Panc1 (cell line): ENCODE data around the gene MDH1. TPM values are rescaled to one million over a fixed set of nuclear protein-coding genes. Genes with fewer than 3 reads are reported as not detected.

Experiments used
- ATAC-seq: fragments of 200-7000 bp; cut with Tn5 transposase; 2 replicates; pipeline ENCODE4 v1.9.1; 2020; ENCODE audit warnings: mild to moderate bottlenecking, moderate library complexity
- BruUV-seq: library from RNA; stranded (reverse); fragments of 400-500 nt; replicated peaks from 2 replicates; lab custom pipeline; 2021; lab: Mats Ljungman, UMichigan
- CTCF ChIA-PET: fragments of 300-600 bp; sonication (Branson Sonifier 250); formaldehyde crosslinking; loops from one replicate; lab custom pipeline; 2022; ENCODE audit warnings: antibody characterized with exemption; lab: Charles Lee
- POLR2A ChIA-PET: fragments of 300-600 bp; sonication (Branson Sonifier 250); formaldehyde crosslinking; loops from one replicate; lab custom pipeline; 2022; ENCODE audit warnings: antibody characterized with exemption; lab: Charles Lee
- DNase-seq: peaks from one replicate; pipeline ENCODE4 v3.0.0-alpha.2; 2010; ENCODE audit warnings: low read depth, low spot score
- H3K27ac ChIP-seq: 2 replicates; pipeline ENCODE4 v1.5.1; 2011; ENCODE audit warnings: mild to moderate bottlenecking, low read length, inconsistent platforms
- H3K27me3 ChIP-seq: fragments of 200-500 bp; sonication (Bioruptor generic); 2 replicates; pipeline ENCODE4 v1.6.0; 2014; ENCODE audit warnings: low read length, inconsistent platforms; ENCODE audit not compliant: control insufficient read depth, insufficient read depth
- H3K36me3 ChIP-seq: fragments of 200-500 bp; sonication (Bioruptor generic); 2 replicates; pipeline ENCODE4 v1.5.1; 2014; ENCODE audit warnings: inconsistent platforms, mild to moderate bottlenecking, low read length, moderate library complexity; ENCODE audit not compliant: control insufficient read depth, insufficient read depth
- H3K4me1 ChIP-seq: 2 replicates; pipeline ENCODE4 v1.5.1; 2011; ENCODE audit warnings: inconsistent platforms, mild to moderate bottlenecking, low read length, moderate library complexity; ENCODE audit not compliant: control insufficient read depth, insufficient read depth
- H3K4me3 ChIP-seq, 2 experiments: 2 replicates each; pipeline ENCODE4 v1.5.1; 2011 to 2012; ENCODE audit warnings: low read depth in 2 of 2, low read length in 2 of 2, mild to moderate bottlenecking in 2 of 2, inconsistent platforms in 1 of 2, moderate library complexity in 1 of 2
- H3K9me3 ChIP-seq: fragments of 200-500 bp; sonication (Bioruptor generic); 2 replicates; pipeline ENCODE4 v1.5.1; 2014; ENCODE audit warnings: low read depth, mild to moderate bottlenecking, inconsistent platforms, low read length, moderate library complexity; ENCODE audit not compliant: control insufficient read depth, insufficient read depth
- POLR2AphosphoS5 ChIP-seq: IDR thresholded peaks from 2 replicates; pipeline ENCODE4 v1.6.1; 2012; ENCODE audit warnings: mild to moderate bottlenecking, low read depth, low read length, moderate library complexity
- SIN3A ChIP-seq: IDR thresholded peaks from 2 replicates; pipeline ENCODE4 v1.6.1; 2012; ENCODE audit warnings: low read depth, mild to moderate bottlenecking, low read length, moderate library complexity, borderline replicate concordance; ENCODE audit not compliant: insufficient read depth
- TCF7L2 ChIP-seq: IDR thresholded peaks from 2 replicates; pipeline ENCODE4 v1.6.1; 2011; ENCODE audit warnings: mild to moderate bottlenecking, low read depth, low read length, inconsistent platforms
- in situ Hi-C: cut with HindIII; loops from 2 replicates; pipeline ENCODE4 v1.10.0; 2016; ENCODE audit warnings: low sequenced_read_pairs, low pct_unique_long_range_greater_than_20kb
- intact Hi-C: fragments of 100-400 bp; cut with micrococcal nuclease; formaldehyde crosslinking; loops from one replicate; pipeline ENCODE4 v1.10.0; 2022; ENCODE audit not compliant: unreplicated experiment
- total RNA-seq: library from RNA; stranded (reverse); gene quantifications from one replicate; pipeline ENCODE4 v1.2.1, GENCODE V29; 2021; ENCODE audit not compliant: unreplicated experiment
- TF ChIP-seq, protein P1 (sequence below), 2 experiments: IDR thresholded peaks; 2 replicates each; pipeline ENCODE4 v1.6.1; 2011 to 2012; ENCODE audit warnings: low read depth in 2 of 2, control low read depth in 1 of 2, low read length in 1 of 2, mild to moderate bottlenecking in 1 of 2, moderate library complexity in 1 of 2; ENCODE audit not compliant: insufficient read depth in 1 of 2
- TF ChIP-seq, protein P2 (sequence below): fragments of 450-650 bp; IDR thresholded peaks from 2 replicates; pipeline ENCODE4 v1.5.1; 2017; ENCODE audit warnings: mild to moderate bottlenecking

The MDH1 gene
- total RNA-seq, 1 experiment from 2014 or later, result 200 TPM

DNA sequence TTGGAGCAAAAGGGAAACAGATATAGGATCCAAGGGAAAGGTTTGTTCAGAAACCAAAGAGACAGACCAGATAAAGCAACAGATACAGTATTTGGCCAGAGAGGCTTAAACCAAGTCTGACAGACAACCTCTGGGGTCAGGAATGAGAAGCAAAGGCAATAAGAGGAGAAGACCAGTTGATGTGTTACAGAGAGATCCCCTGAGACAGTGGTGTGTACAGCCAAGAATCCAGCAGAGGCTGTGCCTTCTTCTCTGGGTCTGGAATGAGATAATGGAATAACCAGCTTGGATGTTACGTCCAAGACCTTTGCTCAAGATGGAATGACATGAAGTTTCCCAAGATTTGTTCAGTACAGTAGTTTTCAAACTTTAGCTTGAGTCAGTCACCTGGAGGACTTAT is 61.1 kb downstream of the MDH1 start:
- ChIA-PET POLR2A (no interaction called here), CTCF (no interaction called here)
- in situ Hi-C loops, result no loop called here
- no TSS peak for BruUV-seq
- TF ChIP-seq, protein P1, sequence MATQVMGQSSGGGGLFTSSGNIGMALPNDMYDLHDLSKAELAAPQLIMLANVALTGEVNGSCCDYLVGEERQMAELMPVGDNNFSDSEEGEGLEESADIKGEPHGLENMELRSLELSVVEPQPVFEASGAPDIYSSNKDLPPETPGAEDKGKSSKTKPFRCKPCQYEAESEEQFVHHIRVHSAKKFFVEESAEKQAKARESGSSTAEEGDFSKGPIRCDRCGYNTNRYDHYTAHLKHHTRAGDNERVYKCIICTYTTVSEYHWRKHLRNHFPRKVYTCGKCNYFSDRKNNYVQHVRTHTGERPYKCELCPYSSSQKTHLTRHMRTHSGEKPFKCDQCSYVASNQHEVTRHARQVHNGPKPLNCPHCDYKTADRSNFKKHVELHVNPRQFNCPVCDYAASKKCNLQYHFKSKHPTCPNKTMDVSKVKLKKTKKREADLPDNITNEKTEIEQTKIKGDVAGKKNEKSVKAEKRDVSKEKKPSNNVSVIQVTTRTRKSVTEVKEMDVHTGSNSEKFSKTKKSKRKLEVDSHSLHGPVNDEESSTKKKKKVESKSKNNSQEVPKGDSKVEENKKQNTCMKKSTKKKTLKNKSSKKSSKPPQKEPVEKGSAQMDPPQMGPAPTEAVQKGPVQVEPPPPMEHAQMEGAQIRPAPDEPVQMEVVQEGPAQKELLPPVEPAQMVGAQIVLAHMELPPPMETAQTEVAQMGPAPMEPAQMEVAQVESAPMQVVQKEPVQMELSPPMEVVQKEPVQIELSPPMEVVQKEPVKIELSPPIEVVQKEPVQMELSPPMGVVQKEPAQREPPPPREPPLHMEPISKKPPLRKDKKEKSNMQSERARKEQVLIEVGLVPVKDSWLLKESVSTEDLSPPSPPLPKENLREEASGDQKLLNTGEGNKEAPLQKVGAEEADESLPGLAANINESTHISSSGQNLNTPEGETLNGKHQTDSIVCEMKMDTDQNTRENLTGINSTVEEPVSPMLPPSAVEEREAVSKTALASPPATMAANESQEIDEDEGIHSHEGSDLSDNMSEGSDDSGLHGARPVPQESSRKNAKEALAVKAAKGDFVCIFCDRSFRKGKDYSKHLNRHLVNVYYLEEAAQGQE (IDR thresholded peaks at IDR 0.05; ENCODE audit: insufficient read depth in 1 of 2, low read depth in 2 of 2, low read length in 1 of 2), result no peak
- no peak for TF ChIP-seq POLR2AphosphoS5
- TF ChIP-seq, protein P2, sequence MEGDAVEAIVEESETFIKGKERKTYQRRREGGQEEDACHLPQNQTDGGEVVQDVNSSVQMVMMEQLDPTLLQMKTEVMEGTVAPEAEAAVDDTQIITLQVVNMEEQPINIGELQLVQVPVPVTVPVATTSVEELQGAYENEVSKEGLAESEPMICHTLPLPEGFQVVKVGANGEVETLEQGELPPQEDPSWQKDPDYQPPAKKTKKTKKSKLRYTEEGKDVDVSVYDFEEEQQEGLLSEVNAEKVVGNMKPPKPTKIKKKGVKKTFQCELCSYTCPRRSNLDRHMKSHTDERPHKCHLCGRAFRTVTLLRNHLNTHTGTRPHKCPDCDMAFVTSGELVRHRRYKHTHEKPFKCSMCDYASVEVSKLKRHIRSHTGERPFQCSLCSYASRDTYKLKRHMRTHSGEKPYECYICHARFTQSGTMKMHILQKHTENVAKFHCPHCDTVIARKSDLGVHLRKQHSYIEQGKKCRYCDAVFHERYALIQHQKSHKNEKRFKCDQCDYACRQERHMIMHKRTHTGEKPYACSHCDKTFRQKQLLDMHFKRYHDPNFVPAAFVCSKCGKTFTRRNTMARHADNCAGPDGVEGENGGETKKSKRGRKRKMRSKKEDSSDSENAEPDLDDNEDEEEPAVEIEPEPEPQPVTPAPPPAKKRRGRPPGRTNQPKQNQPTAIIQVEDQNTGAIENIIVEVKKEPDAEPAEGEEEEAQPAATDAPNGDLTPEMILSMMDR, result no peak
- TF ChIP-seq TCF7L2, result no peak
- TF ChIP-seq SIN3A, result no peak
- DNase-seq (no peak), ATAC-seq (no peak)
- no peaks in the 10 kb centered on the region for H3K4me1 ChIP-seq
- H3K4me3 ChIP-seq, result no peak overlapping the region
- no peaks in the 10 kb centered on the region for H3K36me3 ChIP-seq
- H3K27me3 ChIP-seq, result no peaks in the 10 kb centered on the region; the same call in 1 of the 2 replicates
- intact Hi-C loops, result no loop called here
- H3K27ac ChIP-seq, result no peak overlapping the region
- H3K9me3 ChIP-seq, result no peaks in the 10 kb centered on the region

DNA sequence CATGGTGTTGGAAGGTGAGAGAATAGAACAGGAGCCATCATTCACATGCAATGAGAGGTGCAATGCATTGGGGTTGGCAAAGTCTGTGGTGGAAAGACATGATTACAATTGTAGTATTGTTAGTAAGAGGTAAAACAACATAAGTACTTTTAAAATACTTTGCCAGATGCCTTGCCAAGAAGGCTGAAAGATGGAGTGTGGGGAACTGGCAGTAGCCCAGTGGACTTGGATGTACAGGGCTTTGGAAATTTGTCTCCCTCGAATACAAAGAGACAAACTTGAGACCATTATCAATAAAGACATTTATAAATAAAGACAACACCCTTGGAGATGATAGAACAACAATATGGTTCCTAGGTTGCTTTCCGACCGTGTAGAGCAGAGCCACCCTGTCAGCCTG is 62.0 kb downstream of the MDH1 start:
- Histone ChIP-seq H3K27me3 (no peaks in the 10 kb centered on the region; the same call in 1 of the 2 replicates), H3K4me3 (no peak overlapping the region), H3K9me3 (no peaks in the 10 kb centered on the region), H3K4me1 (no peaks in the 10 kb centered on the region), H3K27ac (no peak overlapping the region), H3K36me3 (no peaks in the 10 kb centered on the region)
- TF ChIP-seq, protein P2, result no peak
- ChIA-PET CTCF (no interaction called here), POLR2A (no interaction called here)
- BruUV-seq, result no TSS peak
- DNase-seq (no peak), ATAC-seq (no peak)
- intact Hi-C loops, result no loop called here
- in situ Hi-C loops, result no loop called here
